GM12878 (cell line): ENCODE results near the gene NID1. TPM values are rescaled to one million over a fixed set of nuclear protein-coding genes. Genes with fewer than 3 reads are reported as not detected.

Experiments used
- ASH2L ChIP-seq: fragments of 300-600, 200-600 bp; sonication (generic); IDR thresholded peaks from 2 replicates; pipeline ENCODE4 v1.6.1; 2017; ENCODE audit warnings: low read depth, mild to moderate bottlenecking, borderline replicate concordance
- BHLHE40 ChIP-seq, 2 experiments: fragments of 450-650 bp in 1 of 2; IDR thresholded peaks; 2 replicates each; pipeline ENCODE4 v1.6.1; 2011 to 2017; ENCODE audit warnings: low read depth in 2 of 2, borderline replicate concordance in 1 of 2, improper control_type of control experiment in 1 of 2, low read length in 1 of 2, mild to moderate bottlenecking in 1 of 2
- CEBPB ChIP-seq, 2 experiments: fragments of 150-350 bp in 1 of 2; IDR thresholded peaks; 2 replicates each; pipeline ENCODE4 v1.6.1; 2012 to 2014; ENCODE audit warnings: low read depth in 2 of 2, low read length in 2 of 2, borderline replicate concordance in 1 of 2, inconsistent platforms in 1 of 2
- CHD2 ChIP-seq: IDR thresholded peaks from 2 replicates; pipeline ENCODE4 v1.6.1; 2011; ENCODE audit warnings: low read depth, low read length, improper control_type of control experiment, borderline replicate concordance
- FOXK2 ChIP-seq: fragments of 450-650 bp; IDR thresholded peaks from 2 replicates; pipeline ENCODE4 v1.6.1; 2017; ENCODE audit warnings: mild to moderate bottlenecking, moderate library complexity
- GABPA ChIP-seq: IDR thresholded peaks from 2 replicates; pipeline ENCODE4 v1.6.1; 2014; ENCODE audit warnings: antibody characterized with exemption, low read depth, mild to moderate bottlenecking, inconsistent platforms
- HDAC6 ChIP-seq: fragments of 200-600 bp; sonication (generic); IDR thresholded peaks from one replicate; pipeline ENCODE4 v1.8.0; 2017; ENCODE audit warnings: antibody characterized with exemption; ENCODE audit not compliant: unreplicated experiment
- JUNB ChIP-seq: IDR thresholded peaks from 2 replicates; pipeline ENCODE4 v1.6.1; 2016; ENCODE audit warnings: antibody characterized with exemption, mild to moderate bottlenecking
- KLF5 ChIP-seq: fragments of 450-650 bp; IDR thresholded peaks from 2 replicates; pipeline ENCODE4 v1.6.1; 2014; ENCODE audit warnings: mild to moderate bottlenecking; ENCODE audit not compliant: partially characterized antibody
- MTA2 ChIP-seq: fragments of 450-650 bp; IDR thresholded peaks from 2 replicates; pipeline ENCODE4 v1.6.1; 2016; ENCODE audit warnings: low read depth, mild to moderate bottlenecking, moderate library complexity
- NFIC ChIP-seq: IDR thresholded peaks from 2 replicates; pipeline ENCODE4 v1.6.1; 2012; ENCODE audit warnings: low read depth, mild to moderate bottlenecking, inconsistent platforms, low read length, moderate library complexity
- NR2C1 ChIP-seq: fragments of 450-650 bp; IDR thresholded peaks from 2 replicates; pipeline ENCODE4 v1.6.1; 2017; ENCODE audit warnings: antibody characterized with exemption, mild to moderate bottlenecking, moderate library complexity
- NR2F1 ChIP-seq: fragments of 450-650 bp; conservative IDR thresholded peaks from 2 replicates; pipeline ENCODE4 v1.6.1; 2017; ENCODE audit warnings: mild to moderate bottlenecking
- POLR2A ChIP-seq: IDR thresholded peaks from 2 replicates; pipeline ENCODE4 v1.6.1; 2011; ENCODE audit warnings: low read depth, mild to moderate bottlenecking, low read length
- POLR2AphosphoS2 ChIP-seq: IDR thresholded peaks from 2 replicates; pipeline ENCODE4 v1.6.1; 2011; ENCODE audit warnings: low read depth, mild to moderate bottlenecking, low read length, improper control_type of control experiment, moderate library complexity
- RBBP5 ChIP-seq: fragments of 200-600 bp; sonication (generic); conservative IDR thresholded peaks from 2 replicates; pipeline ENCODE4 v1.6.1; 2016
- RELA ChIP-seq: fragments of 450-650 bp; IDR thresholded peaks from 2 replicates; pipeline ENCODE4 v1.8.0; 2014; ENCODE audit warnings: borderline replicate concordance; ENCODE audit not compliant: partially characterized antibody
- SMARCA5 ChIP-seq: fragments of 450-650 bp; IDR thresholded peaks from 2 replicates; pipeline ENCODE4 v1.6.1; 2017; ENCODE audit warnings: mild to moderate bottlenecking
- SP1 ChIP-seq: IDR thresholded peaks from one replicate; pipeline ENCODE4 v1.6.1; 2011; ENCODE audit warnings: low read depth, low read length
- SPI1 ChIP-seq: IDR thresholded peaks from 2 replicates; pipeline ENCODE4 v1.6.1; 2011; ENCODE audit warnings: low read depth, mild to moderate bottlenecking, low read length, moderate library complexity, borderline replicate concordance; ENCODE audit not compliant: insufficient read depth
- TCF3 ChIP-seq: IDR thresholded peaks from 2 replicates; pipeline ENCODE4 v1.6.1; 2012; ENCODE audit warnings: low read depth, mild to moderate bottlenecking, low read length, borderline replicate concordance; ENCODE audit not compliant: insufficient read depth
- ZNF217 ChIP-seq: fragments of 450-650 bp; IDR thresholded peaks from 2 replicates; pipeline ENCODE4 v1.6.1; 2017; ENCODE audit warnings: antibody characterized with exemption, mild to moderate bottlenecking
- polyA plus RNA-seq, 11 experiments: library from polyadenylated mRNA; depleted of rRNA in 4 of 11; unstranded in 6 of 11; stranded (reverse) in 5 of 11; fragments of >200 nt; fragmentation: Nextera tagmentation in 4 of 11; fragmentation: Illumina TruSeq in 1 of 11; extraction: Ambion mirVana in 4 of 11; extraction: Trizol in 1 of 11; gene quantifications; 1 replicate in 1 of 11; 2 replicates in 10 of 11; pipeline versions ENCODE4 v1.2.1 to v1.2.3, GENCODE V29; 2011 to 2016; ENCODE audit warnings: inconsistent platforms in 2 of 11, missing spikeins in 2 of 11, low read depth in 1 of 11
- total RNA-seq, 4 experiments: library from RNA; depleted of rRNA in 3 of 4; stranded (reverse); fragments of >200 nt in 3 of 4; fragmentation: Illumina TruSeq in 1 of 4; extraction: Trizol in 1 of 4; gene quantifications; 2 replicates each; pipeline versions ENCODE4 v1.2.1 to v1.2.3, GENCODE V29; 2013 to 2021
- TF ChIP-seq, protein P1 (sequence below): IDR thresholded peaks from 2 replicates; pipeline ENCODE4 v1.6.1; 2012; ENCODE audit warnings: low read depth, low read length, improper control_type of control experiment

Gene NID1
- total and polyA plus RNA-seq, 10 of the 15 experiments (the other 5 are each of a cell fraction or from before 2014, with no cell fraction given), result 4.2 to 25.7 (median 11.3) TPM

DNA sequence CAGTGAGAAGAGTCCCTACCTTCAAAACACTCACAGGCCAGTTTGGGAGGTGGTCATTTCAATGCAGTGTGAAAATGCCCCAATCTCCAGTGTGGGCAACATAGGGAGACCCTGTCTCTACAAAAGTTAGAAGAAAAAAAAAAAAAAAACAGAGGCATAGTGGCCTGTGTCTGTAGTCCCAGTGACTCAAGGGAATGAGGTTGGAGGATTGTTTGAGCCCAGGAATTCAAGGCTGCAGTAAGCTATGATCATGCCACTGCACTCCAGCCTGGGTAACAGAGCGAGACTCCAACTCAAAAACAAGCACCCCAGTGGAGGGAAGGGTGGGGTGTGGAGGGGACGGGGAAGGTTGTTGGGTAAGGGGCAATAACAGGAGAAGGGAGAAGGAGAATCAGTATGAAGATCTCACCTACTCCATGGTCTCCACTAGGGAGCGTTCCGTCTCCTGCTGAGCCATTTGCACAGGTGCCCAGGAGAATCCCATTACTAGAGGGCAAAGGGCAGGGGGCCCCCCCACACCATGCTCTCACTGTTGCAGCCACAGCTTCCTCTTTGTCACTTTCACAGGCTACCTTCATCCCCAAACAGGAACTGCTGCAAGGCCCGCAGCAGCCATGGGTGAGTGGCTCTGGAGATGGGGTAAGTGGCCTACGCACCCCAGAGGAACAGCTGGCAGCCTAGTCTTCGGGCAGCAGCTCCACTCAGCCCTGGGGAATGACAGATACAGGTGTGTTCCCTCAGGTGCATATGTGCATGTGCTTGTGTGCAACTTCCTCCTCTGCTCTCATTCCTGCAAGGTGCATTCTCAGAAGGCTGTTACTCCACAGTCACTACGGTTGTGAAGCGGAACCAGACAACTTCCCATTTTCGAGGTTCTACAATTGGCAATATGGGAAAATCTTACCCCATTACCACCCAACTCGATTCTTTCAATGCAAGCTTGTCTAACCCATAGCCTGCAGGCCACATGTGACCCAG lies 110.3 kb downstream of the NID1 start (continued):
- TF ChIP-seq CHD2 (peak; percentile 67; the same call in 1 of the 2 replicates), POLR2A (no peak), ZNF217 (peak; percentile 97), HDAC6 (no peak), GABPA (no peak), FOXK2 (no peak), SP1 (peak; percentile 66), POLR2AphosphoS2 (no peak), BHLHE40 (IDR thresholded peaks at IDR 0.05; ENCODE audit: borderline replicate concordance in 1 of 2, low read depth in 2 of 2, low read length in 1 of 2) (peak; percentile 67 to 82; a peak in 3 of 4 replicates), RBBP5 (no peak), SPI1 (peak; percentile 97), MTA2 (peak; percentile 90), TCF3 (peak; percentile 97), RELA (peak; percentile 68), SMARCA5 (no peak), NR2F1 (peak; percentile 100), NFIC (peak; percentile 75), ASH2L (no peak), JUNB (peak; percentile 73), NR2C1 (peak; percentile 86), KLF5 (peak; percentile 39), CEBPB (IDR thresholded peaks at IDR 0.05; ENCODE audit: borderline replicate concordance in 1 of 2, low read depth in 2 of 2, low read length in 2 of 2) (no peak)
- TF ChIP-seq, protein P1, sequence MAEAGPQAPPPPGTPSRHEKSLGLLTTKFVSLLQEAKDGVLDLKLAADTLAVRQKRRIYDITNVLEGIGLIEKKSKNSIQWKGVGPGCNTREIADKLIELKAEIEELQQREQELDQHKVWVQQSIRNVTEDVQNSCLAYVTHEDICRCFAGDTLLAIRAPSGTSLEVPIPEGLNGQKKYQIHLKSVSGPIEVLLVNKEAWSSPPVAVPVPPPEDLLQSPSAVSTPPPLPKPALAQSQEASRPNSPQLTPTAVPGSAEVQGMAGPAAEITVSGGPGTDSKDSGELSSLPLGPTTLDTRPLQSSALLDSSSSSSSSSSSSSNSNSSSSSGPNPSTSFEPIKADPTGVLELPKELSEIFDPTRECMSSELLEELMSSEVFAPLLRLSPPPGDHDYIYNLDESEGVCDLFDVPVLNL, result no peak
